ENCODE results near the gene AKAP1. TPM values are rescaled to one million over a fixed set of nuclear protein-coding genes. Genes with fewer than 3 reads are reported as not detected.

Gene AKAP1
- total and polyA plus RNA-seq, 2 of the 8 experiments (the other 6 are each of a cell fraction or from before 2014, with no cell fraction given) = 120 to 156 TPM

DNA sequence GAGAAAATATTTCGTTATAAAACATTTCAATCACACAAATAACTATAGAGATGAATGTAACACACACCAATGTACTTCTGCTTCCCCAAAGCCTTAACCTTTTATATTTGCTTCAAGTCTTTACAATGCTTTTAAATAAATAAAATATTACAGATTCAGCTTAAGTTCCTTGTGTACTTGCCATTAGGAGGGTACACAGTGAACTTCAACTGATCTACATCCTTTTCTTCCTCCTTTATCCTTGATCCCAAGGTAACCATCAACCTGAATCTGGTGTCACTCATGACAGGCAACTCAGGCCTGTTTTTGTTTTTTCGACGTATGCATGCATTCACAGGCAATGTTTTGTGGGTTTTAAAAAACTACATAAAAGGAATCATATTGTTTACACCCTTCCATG is 9.3 kb upstream of the AKAP1 start (continued):
- TF ChIP-seq USF2 (IDR thresholded peaks at IDR 0.05; ENCODE audit: low read length) = no peak
- no peak for TF ChIP-seq HDAC6 (IDR thresholded peaks at IDR 0.05; ENCODE audit: low read depth, low read length)
- no peak for TF ChIP-seq PHF8 (conservative IDR thresholded peaks at IDR 0.05; ENCODE audit: low read depth, low read length)
- TF ChIP-seq EGR1 (IDR thresholded peaks at IDR 0.05; ENCODE audit: borderline replicate concordance, low read depth, low read length) = no peak
- no peak for TF ChIP-seq NRF1 (IDR thresholded peaks at IDR 0.05; ENCODE audit: low read depth, low read length)
- no peak for TF ChIP-seq SIRT6 (IDR thresholded peaks at IDR 0.05; ENCODE audit: low read length)
- no peak for TF ChIP-seq CBX8 (IDR thresholded peaks at IDR 0.05; ENCODE audit: borderline replicate concordance, low read depth, low read length)
- no peak for TF ChIP-seq CHD1 (IDR thresholded peaks at IDR 0.05; ENCODE audit: low read depth, low read length)

Measured in H1 (cell line).